Mesodermal cell (in vitro differentiated cells): ENCODE data around the gene LTN1.

ENCODE experiments used
- H3K27ac ChIP-seq: 2 replicates; pipeline ENCODE4 v1.7.0; 2013; ENCODE audit warnings: mild to moderate bottlenecking, low read depth, low read length, moderate library complexity; ENCODE audit not compliant: severe bottlenecking
- H3K36me3 ChIP-seq: 2 replicates; pipeline ENCODE4 v1.7.1; 2013; ENCODE audit warnings: mild to moderate bottlenecking, low read length, moderate library complexity; ENCODE audit not compliant: control insufficient read depth, insufficient read depth
- H3K4me1 ChIP-seq: one replicate; pipeline ENCODE4 v1.7.1; 2013; ENCODE audit warnings: mild to moderate bottlenecking, low read length; ENCODE audit not compliant: insufficient read depth, control insufficient read depth, poor library complexity, severe bottlenecking
- H3K4me3 ChIP-seq: 2 replicates; pipeline ENCODE4 v1.7.0; 2013; ENCODE audit warnings: low read length, control low read depth, mild to moderate bottlenecking; ENCODE audit not compliant: insufficient read depth, poor library complexity, severe bottlenecking; ENCODE audit errors: extremely low read depth
- H3K9me3 ChIP-seq: 2 replicates; pipeline ENCODE4 v1.7.1; 2013; ENCODE audit warnings: mild to moderate bottlenecking, low read length, moderate library complexity; ENCODE audit not compliant: control insufficient read depth
- WGBS, 2 experiments: methylation state at CpG; one replicate each; pipeline ENCODE4 v1.1.5; 2013; ENCODE audit warnings: missing lambda C conversion rate in 2 of 2; ENCODE audit not compliant: insufficient coverage in 2 of 2; 5-methylcytosine and 5-hydroxymethylcytosine counted together

LTN1 gene

DNA sequence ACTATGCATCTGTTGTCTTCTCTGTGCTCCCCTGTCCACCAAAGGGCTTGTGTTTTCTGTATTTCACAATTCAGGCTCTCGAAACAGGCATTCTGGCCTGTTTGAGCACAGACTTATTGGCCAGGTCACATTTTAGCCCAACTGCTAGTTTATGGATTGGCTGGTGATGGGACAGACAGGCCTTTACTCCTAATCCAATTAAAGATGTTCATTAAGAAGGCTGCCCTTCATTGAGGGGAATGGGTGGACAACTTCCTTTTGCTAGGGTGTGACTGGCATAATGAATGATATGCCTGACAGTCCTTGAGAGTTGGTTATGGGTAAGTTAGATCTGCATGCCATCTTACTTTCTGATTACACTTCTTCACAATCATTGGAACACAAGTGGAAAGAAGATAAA lies 86.4 kb downstream of the LTN1 start:
- Histone ChIP-seq H3K9me3 (no peaks in the 10 kb centered on the region), H3K4me3 (no peak overlapping the region), H3K27ac (no peak overlapping the region), H3K36me3 (no peaks in the 10 kb centered on the region), H3K4me1 (no peaks in the 10 kb centered on the region)
- 50% methylated on average over 1 of the region's 1 CpG; no CpG with 5 or more reads in 1 of the 2 experiments for WGBS, 2 experiments

DNA sequence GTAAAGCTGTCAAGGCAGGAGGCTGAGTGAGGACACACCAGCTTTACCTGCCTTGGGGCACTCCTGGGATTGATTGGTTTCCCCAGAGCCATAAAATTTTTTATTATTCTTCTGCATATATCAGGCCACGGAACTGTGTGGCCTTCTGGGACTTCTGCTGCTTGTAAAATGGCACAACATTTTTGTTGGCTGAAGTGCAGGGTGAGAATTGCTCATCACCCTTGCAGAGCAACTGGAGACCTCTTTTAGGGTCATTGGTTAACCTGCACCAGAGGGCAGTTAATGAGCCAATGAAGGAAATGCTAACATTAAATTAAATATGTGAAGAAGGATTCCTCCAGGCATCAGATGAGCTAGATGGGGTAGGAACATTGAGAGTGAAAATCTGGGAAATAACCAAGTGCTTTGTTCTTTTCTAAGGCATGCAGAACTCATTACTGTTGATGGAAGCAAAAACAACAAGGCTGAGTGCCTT lies 87.7 kb downstream of the LTN1 start:
- Histone ChIP-seq H3K36me3 (no peaks in the 10 kb centered on the region), H3K4me1 (no peaks in the 10 kb centered on the region), H3K9me3 (no peaks in the 10 kb centered on the region), H3K4me3 (no peak overlapping the region), H3K27ac (no peak overlapping the region)
- WGBS, 2 experiments: no CpG with 5 or more reads among the region's 1 CpG

DNA sequence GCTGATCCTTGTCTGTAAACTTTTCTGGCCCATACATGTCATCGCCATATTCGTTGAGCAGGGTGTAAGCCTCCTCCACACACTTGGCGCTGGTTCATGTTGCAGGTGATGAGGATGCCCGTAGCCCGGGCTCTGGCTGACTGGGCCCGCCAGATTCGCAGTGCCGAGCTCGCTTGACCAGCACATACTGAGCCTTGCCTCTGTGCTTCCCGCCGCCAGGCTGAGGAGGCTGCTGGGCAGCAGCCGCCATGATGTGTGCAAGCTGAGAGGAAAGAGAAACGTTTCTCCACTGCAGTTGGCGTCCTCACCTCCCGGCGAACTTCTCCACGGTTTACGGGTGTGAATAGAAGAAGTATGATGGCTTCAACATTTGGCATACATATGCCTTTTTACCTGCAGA lies 89.2 kb downstream of the LTN1 start:
- 84 to 86% methylated on average over 17 to 18 of the region's 18 CpGs for WGBS, 2 experiments
- H3K27ac ChIP-seq: no peak overlapping the region
- H3K36me3 ChIP-seq: no peaks in the 10 kb centered on the region
- H3K9me3 ChIP-seq: no peaks in the 10 kb centered on the region
- H3K4me1 ChIP-seq: no peaks in the 10 kb centered on the region
- no peak overlapping the region for H3K4me3 ChIP-seq

DNA sequence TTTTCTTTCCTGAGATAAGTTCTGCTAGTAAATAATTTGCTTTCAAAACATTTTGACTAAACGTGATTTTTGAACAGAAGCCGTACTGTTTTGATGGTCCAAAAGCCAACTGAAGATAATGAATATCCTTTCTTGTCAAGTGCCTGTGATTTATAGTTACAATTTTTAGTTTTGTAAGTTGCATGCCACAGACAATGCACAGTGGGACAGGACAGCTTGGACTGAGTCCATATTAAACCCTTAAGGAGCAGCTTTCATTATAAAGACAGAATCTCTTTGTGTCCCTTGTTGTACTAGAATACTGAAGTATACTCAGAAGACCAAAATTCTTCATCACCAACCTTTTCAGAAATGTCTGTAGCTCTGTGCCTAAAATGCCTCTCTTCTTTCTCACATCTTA lies 92.2 kb downstream of the LTN1 start:
- Histone ChIP-seq H3K4me3 (no peak overlapping the region), H3K9me3 (no peaks in the 10 kb centered on the region), H3K36me3 (no peaks in the 10 kb centered on the region), H3K4me1 (no peaks in the 10 kb centered on the region), H3K27ac (no peak overlapping the region)
- 93 to 100% methylated on average over 1 to 2 of the region's 2 CpGs for WGBS, 2 experiments

DNA sequence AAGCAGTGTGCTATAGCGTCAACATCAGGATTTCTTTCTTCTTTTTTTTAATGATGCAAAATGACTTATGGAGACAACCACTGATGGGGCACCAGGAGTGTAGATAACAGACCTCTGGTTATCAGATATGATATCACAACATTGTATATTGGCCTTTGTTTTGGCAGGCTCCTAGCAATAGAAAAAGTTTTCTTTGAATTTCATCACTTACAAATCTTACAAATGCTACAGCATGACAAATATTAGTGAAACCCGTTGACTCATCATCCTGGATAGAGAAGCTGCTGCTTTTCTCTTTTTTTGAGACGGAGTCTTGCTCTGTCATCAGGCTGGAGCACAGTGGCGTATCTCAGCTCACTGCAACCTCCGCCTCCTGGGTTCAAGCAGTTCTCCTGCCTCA lies 92.9 kb downstream of the LTN1 start:
- no peak overlapping the region for H3K4me3 ChIP-seq
- H3K27ac ChIP-seq: no peak overlapping the region
- WGBS, 2 experiments: 91 to 93% methylated on average over 3 to 4 of the region's 5 CpGs
- no peaks in the 10 kb centered on the region for H3K9me3 ChIP-seq
- no peaks in the 10 kb centered on the region for H3K36me3 ChIP-seq
- H3K4me1 ChIP-seq: no peaks in the 10 kb centered on the region

DNA sequence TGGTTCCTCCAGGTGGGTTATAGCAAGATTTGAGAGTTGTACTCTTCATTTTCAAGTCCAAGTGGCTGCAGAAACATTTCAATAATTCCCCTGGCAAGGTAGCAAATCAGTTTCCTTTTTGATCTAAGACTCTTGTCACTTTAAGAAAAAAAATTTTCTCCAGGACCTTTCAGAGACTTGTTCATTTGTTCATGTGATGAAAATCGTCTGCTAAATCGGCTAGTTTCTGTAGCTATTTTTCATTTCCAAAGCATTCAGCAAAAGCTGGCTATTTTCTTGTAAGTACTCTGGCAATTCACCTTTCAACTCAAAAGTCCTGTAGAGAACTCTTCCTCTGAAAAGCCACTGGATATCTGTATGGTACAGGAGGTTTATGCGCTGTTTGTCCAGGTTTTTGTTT lies 93.5 kb downstream of the LTN1 start:
- 100% methylated on average over 1 to 2 of the region's 3 CpGs for WGBS, 2 experiments
- no peak overlapping the region for H3K27ac ChIP-seq
- H3K4me1 ChIP-seq: no peaks in the 10 kb centered on the region
- H3K4me3 ChIP-seq: no peak overlapping the region
- no peaks in the 10 kb centered on the region for H3K36me3 ChIP-seq
- no peaks in the 10 kb centered on the region for H3K9me3 ChIP-seq

DNA sequence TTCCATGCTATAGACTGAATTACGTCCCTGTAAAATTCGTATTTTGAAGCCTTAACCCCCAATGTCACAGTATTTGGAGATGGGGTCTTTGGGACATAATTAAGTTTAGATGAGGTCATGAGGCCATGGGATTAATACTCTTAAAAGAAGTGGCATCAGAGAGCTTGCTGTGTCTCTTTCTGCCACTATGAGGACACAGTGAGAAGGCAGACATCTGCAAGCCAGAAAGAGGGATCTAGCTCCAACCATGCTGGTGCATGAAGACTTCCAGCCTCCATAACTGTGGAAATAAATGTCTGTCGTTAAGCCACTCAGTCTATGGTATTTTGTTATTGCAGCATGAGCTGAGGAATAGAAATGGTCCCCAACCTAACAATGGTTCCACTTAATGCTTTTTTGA lies 99.0 kb downstream of the LTN1 start:
- no peak overlapping the region for H3K27ac ChIP-seq
- 93% methylated on average over 3 of the region's 3 CpGs; no CpG with 5 or more reads in 1 of the 2 experiments for WGBS, 2 experiments
- H3K9me3 ChIP-seq: no peaks in the 10 kb centered on the region

DNA sequence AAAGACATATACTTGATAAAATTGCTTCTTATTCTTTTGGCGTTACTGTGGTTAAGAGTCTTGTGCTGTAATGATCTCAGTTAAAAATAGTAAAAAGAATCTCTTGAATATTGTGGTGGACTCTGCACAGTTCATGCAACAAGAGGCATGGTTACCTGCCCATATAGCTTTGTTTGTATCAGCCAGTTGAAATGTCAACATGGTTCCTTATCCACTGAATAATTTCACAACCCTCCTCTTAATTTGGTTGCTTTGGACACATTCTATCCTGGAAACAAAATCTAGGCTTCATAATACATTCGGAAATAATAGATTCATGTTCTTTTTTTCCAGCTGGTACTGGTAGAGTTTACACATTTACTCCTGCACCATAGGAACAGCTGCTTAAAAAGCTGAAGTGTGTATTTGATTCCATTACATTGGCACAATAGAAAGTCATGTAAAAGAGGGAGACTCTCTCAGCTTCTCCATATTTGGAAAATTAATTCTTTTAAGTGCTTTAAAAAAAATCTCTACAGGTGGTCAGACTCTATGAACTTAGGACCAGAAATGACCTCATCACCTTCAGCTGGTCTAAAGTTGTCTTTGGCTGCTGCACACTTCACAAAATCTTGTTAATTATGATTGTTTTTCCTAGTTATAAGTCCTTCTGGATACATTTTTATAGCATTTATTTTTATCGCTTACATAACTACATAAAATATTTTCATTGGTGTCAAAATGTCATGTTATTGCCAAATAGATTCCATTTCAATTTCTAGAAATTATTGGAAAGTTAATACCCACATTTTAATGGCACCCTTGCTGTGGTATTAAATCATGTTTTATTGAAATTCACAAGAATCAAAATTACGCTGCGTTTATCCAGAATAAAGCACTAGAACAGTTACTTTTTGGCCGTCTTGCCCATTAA lies 100.2 kb downstream of the LTN1 start:
- H3K4me1 ChIP-seq: no peaks in the 10 kb centered on the region
- 75 to 90% methylated on average over 2 of the region's 6 CpGs for WGBS, 2 experiments
- no peak overlapping the region for H3K27ac ChIP-seq
- H3K9me3 ChIP-seq: no peaks in the 10 kb centered on the region
- no peaks in the 10 kb centered on the region for H3K36me3 ChIP-seq
- H3K4me3 ChIP-seq: no peak overlapping the region

More for the DNA sequence above, 99.0 kb downstream of the LTN1 start:
- Histone ChIP-seq H3K4me1 (no peaks in the 10 kb centered on the region), H3K4me3 (no peak overlapping the region), H3K36me3 (no peaks in the 10 kb centered on the region)

DNA sequence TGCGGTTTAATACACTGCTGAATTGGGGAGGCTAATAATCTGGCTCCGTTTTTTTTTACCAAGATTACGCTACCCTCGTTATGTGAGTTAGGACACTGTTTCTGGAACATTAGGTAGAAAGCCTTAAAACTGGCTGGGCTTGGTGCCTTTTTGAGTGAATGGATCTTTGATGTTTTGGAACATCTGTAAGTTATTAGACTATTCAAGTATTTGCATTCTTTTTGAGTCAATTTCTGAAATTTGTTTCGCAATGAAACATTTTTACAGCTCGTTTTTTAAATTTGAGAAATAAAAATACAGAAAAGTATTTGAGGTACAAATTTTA lies 106.9 kb downstream of the LTN1 start:
- H3K4me3 ChIP-seq: no peak overlapping the region
- no peak overlapping the region for H3K27ac ChIP-seq
- WGBS, 2 experiments: 96% methylated on average over 4 of the region's 6 CpGs

DNA sequence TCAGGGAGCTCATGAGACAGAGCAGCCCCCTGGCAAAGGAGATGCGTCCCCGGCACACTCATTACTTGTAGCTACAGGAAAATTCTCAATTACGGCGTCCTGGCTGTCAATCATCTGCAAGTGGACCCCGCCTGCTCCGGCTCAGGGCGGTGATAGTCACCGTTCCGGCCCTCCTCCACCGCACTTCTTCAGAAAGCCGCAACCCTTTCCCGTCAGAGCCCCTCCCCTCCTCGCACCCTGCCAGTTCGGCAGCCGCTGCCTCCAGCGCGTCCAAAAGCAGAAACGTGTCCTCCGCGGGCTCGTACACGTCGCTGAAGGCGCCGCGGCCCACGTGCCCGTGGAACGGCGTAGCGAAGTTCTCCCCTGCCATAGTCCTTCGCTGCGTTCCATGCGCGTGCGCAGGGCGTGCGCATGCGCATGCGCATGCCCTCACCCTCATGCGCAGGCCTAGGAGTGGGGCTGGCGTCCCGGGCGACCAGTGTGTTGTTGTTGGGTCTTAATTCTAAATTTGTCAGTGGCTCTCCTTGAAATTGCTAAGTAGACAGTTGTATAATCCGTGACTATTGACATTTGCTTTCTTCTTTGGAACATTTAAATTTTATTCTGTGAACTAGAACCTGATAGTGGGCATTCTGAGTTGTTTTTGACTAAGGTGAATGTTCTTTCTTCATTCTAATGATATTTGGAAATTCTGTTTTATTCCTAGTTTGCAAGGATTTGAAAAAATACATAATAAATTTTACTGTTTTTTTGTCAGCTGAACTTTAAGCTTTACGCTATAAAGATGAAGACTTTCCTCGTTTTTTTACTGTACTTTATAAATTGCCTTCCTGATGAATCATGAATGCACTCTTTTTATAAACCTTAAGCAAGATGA lies 107.5 kb downstream of the LTN1 start:
- Histone ChIP-seq H3K36me3 (peaks cover 8% of the 10 kb centered on the region), H3K27ac (peak overlapping the region; percentile 94), H3K9me3 (no peaks in the 10 kb centered on the region), H3K4me1 (no peaks in the 10 kb centered on the region), H3K4me3 (peak overlapping the region; percentile 58)
- WGBS, 2 experiments: 2 to 6% methylated on average over 31 to 42 of the region's 47 CpGs

More for the DNA sequence above, 106.9 kb downstream of the LTN1 start:
- Histone ChIP-seq H3K36me3 (peaks cover 8% of the 10 kb centered on the region), H3K9me3 (no peaks in the 10 kb centered on the region), H3K4me1 (no peaks in the 10 kb centered on the region)
